GM19438 (cell line): ENCODE data around the gene ST13.
"Not testable (repeated sequence)": the region's sequence is repeated elsewhere in the genome, so short reads cannot be mapped to it uniquely, and the experiment has no call there.

Source experiments
- ATAC-seq: cut with Tn5 transposase; IDR thresholded peaks from one replicate; pipeline ENCODE4 v1.9.1; 2021; ENCODE audit warnings: low read depth; ENCODE audit not compliant: unreplicated experiment

ST13 gene

GRCh38 chr22:40791241-40791640 is 65.2 kb downstream of the ST13 start:
- ATAC-seq: no peak

GRCh38 chr22:40789131-40789530 is 67.3 kb downstream of the ST13 start:
- no peak for ATAC-seq

GRCh38 chr22:40782521-40782920 is 73.9 kb downstream of the ST13 start:
- no peak for ATAC-seq

GRCh38 chr22:40781749-40782148 is 74.7 kb downstream of the ST13 start:
- not testable (repeated sequence) for ATAC-seq
